ENCODE measurements around the gene ANO2.
"Not testable (repeated sequence)": the region's sequence is repeated elsewhere in the genome, so short reads cannot be mapped to it uniquely, and the experiment has no call there.

The ANO2 gene

DNA sequence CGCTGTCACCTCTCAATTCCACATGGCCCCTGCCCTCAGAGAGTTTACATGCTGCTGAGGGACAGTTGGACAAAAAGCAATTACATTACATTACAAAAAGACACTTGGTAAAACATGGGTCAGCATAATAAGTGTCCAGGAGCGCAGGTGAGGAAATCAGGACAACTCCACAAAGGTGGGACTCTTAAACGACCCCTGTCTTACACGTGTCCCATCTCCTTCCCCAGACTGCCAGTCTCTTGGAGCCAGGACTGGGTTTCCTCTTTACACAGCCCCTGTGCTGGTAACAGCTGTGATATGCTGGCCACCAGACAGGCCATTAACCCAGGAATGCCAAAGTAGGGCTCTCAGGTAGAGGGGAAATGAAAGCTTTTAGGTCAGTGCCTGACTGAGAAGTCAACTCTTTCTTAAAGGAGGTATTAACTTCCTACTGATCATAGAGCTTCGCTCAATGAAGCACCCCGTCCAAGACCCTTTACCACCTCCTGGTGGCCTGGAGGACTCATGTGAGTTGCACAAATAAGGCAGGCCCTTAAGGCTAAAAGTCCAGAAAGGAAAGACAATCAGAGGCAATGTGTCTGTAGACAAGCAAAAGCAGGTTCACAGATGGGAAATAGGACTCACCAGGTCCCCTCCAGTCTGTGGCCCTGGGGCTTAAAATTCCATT, 55.5 kb downstream of the ANO2 start:
- TF ChIP-seq EZH2phosphoT487 (IDR thresholded peaks at IDR 0.05; ENCODE audit: low read depth): no peak
- TF ChIP-seq, protein P1, sequence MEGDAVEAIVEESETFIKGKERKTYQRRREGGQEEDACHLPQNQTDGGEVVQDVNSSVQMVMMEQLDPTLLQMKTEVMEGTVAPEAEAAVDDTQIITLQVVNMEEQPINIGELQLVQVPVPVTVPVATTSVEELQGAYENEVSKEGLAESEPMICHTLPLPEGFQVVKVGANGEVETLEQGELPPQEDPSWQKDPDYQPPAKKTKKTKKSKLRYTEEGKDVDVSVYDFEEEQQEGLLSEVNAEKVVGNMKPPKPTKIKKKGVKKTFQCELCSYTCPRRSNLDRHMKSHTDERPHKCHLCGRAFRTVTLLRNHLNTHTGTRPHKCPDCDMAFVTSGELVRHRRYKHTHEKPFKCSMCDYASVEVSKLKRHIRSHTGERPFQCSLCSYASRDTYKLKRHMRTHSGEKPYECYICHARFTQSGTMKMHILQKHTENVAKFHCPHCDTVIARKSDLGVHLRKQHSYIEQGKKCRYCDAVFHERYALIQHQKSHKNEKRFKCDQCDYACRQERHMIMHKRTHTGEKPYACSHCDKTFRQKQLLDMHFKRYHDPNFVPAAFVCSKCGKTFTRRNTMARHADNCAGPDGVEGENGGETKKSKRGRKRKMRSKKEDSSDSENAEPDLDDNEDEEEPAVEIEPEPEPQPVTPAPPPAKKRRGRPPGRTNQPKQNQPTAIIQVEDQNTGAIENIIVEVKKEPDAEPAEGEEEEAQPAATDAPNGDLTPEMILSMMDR (IDR thresholded peaks at IDR 0.05; ENCODE audit: low read depth, low read length): 0 out of 2 replicates have a peak, but pooled peaks have one; percentile 4
- H3K4me2 ChIP-seq (ENCODE audit: low read length): no peak overlapping the region
- H3K79me2 ChIP-seq (ENCODE audit: low read length): no peaks in the 10 kb centered on the region
- no peaks in the 10 kb centered on the region for H3K9me3 ChIP-seq (ENCODE audit: insufficient read depth, low read length)
- H3K27me3 ChIP-seq (ENCODE audit: low read depth, low read length): no peaks in the 10 kb centered on the region
- H3K4me1 ChIP-seq (ENCODE audit: low read length): no peaks in the 10 kb centered on the region
- no peaks in the 10 kb centered on the region for H3K36me3 ChIP-seq (replicated peaks; ENCODE audit: low read depth, low read length)
- no peak overlapping the region for H2AFZ ChIP-seq (ENCODE audit: low read depth, low read length)
- no peaks in the 10 kb centered on the region for H4K20me1 ChIP-seq (ENCODE audit: insufficient read depth, low read length)
- H3K27ac ChIP-seq (ENCODE audit: low read length): no peak overlapping the region
- no peak overlapping the region for H3K9ac ChIP-seq (ENCODE audit: low read length)
- H3K4me3 ChIP-seq (ENCODE audit: low read length): no peak overlapping the region

DNA sequence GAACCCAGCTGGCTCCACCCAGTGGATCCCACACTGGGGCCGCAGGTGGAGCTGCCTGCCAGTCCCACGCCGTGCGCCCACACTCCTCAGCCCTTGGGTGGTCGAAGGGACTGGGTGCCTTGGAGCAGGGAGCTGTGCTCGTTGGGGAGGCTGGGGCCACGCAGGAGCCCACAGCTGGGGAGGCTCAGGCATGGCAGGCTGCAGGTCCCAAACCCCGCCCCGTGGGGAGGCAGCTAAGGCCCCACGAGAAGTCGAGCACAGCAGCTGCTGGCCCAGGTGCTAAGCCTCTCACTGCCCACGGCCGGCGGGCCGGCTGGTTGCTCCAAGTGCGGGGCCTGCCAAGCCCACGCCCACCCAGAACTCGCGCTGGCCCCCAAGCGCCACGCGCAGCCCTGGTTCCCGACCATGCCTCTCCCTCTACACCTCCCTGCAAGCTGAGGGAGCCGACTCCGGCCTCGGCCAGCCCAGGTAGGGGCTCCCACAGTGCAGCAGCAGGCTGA, 56.2 kb downstream of the ANO2 start:
- H3K4me1 ChIP-seq (ENCODE audit: low read length): no peaks in the 10 kb centered on the region
- H3K36me3 ChIP-seq (replicated peaks; ENCODE audit: low read depth, low read length): no peaks in the 10 kb centered on the region
- H3K27me3 ChIP-seq (ENCODE audit: low read depth, low read length): no peaks in the 10 kb centered on the region
- H4K20me1 ChIP-seq (ENCODE audit: insufficient read depth, low read length): no peaks in the 10 kb centered on the region
- no peak overlapping the region for H3K27ac ChIP-seq (ENCODE audit: low read length)
- no peak overlapping the region for H3K9ac ChIP-seq (ENCODE audit: low read length)
- no peak overlapping the region for H3K4me3 ChIP-seq (ENCODE audit: low read length)
- no peaks in the 10 kb centered on the region for H3K9me3 ChIP-seq (ENCODE audit: insufficient read depth, low read length)
- no peak overlapping the region for H3K4me2 ChIP-seq (ENCODE audit: low read length)
- no peak for TF ChIP-seq EZH2phosphoT487 (IDR thresholded peaks at IDR 0.05; ENCODE audit: low read depth)
- TF ChIP-seq, protein P1 (IDR thresholded peaks at IDR 0.05; ENCODE audit: low read depth, low read length): no peak
- no peaks in the 10 kb centered on the region for H3K79me2 ChIP-seq (ENCODE audit: low read length)
- H2AFZ ChIP-seq (ENCODE audit: low read depth, low read length): no peak overlapping the region

DNA sequence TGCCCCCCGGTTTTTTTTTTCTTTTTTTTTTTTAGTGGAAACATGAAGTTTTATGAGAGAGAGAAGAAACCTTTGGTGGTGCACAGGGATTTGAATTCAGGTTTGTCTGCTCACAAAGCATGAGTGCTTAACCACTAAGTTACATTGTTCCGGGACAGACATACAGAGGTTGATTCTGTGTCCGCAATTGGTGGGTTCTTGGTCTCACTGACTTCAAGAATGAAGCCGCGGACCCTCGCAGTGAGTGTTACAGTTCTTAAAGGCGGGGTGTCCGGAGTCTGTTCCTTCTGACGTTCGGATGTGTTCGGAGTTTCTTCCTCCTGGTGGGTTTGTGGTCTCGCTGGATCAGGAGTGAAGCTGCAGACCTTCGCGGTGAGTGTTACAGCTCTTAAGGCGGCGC, 57.2 kb downstream of the ANO2 start:
- H3K27me3 ChIP-seq (ENCODE audit: low read depth, low read length); H3K4me2 ChIP-seq (ENCODE audit: low read length); H3K9me3 ChIP-seq (ENCODE audit: insufficient read depth, low read length); H3K79me2 ChIP-seq (ENCODE audit: low read length); H2AFZ ChIP-seq (ENCODE audit: low read depth, low read length); H3K36me3 ChIP-seq (replicated peaks; ENCODE audit: low read depth, low read length); H3K9ac ChIP-seq (ENCODE audit: low read length); H3K4me3 ChIP-seq (ENCODE audit: low read length); H4K20me1 ChIP-seq (ENCODE audit: insufficient read depth, low read length); H3K4me1 ChIP-seq (ENCODE audit: low read length); H3K27ac ChIP-seq (ENCODE audit: low read length): not testable (repeated sequence)

DNA sequence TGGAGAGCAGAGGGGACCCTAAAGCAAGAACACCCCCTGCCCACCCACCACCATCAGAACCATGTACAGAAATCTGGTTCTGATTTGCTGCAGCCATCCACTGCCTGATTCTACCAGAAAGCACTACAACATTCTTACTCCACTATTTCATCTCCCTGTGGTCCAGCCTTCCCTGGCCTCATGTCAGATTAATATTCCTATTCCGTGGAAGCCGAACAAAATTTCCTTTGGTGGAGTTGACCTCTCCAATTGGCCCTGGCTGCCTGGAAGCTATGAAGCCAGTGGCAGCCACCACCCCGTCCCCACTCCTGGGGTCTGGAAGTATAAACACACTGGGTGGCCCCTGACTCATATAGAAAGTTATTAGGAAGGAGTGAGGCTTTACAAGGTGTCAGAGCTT, 60.2 kb downstream of the ANO2 start:
- no peak overlapping the region for H2AFZ ChIP-seq (ENCODE audit: low read depth, low read length)
- H3K4me2 ChIP-seq (ENCODE audit: low read length): no peak overlapping the region
- H3K79me2 ChIP-seq (ENCODE audit: low read length): no peaks in the 10 kb centered on the region
- H3K4me3 ChIP-seq (ENCODE audit: low read length): no peak overlapping the region
- no peaks in the 10 kb centered on the region for H3K4me1 ChIP-seq (ENCODE audit: low read length)
- no peaks in the 10 kb centered on the region for H4K20me1 ChIP-seq (ENCODE audit: insufficient read depth, low read length)
- H3K9me3 ChIP-seq (ENCODE audit: insufficient read depth, low read length): no peaks in the 10 kb centered on the region
- no peak overlapping the region for H3K9ac ChIP-seq (ENCODE audit: low read length)
- TF ChIP-seq, protein P1 (IDR thresholded peaks at IDR 0.05; ENCODE audit: low read depth, low read length): no peak
- no peak for TF ChIP-seq EZH2phosphoT487 (IDR thresholded peaks at IDR 0.05; ENCODE audit: low read depth)
- 0 out of 2 replicates have a peak, but pooled peaks cover 5% of the 10 kb centered on the region for H3K27me3 ChIP-seq (ENCODE audit: low read depth, low read length)
- no peak overlapping the region for H3K27ac ChIP-seq (ENCODE audit: low read length)
- no peaks in the 10 kb centered on the region for H3K36me3 ChIP-seq (replicated peaks; ENCODE audit: low read depth, low read length)
